NOMO-1 treated with DMSO at 0.1 percent for 48 hours (cell line): ENCODE data around the gene MAP3K19.
A peak's percentile ranks its signal among the peaks of the same experiment; 100 is the strongest.

Experiments
- DNase-seq: peaks from one replicate; lab custom pipeline; 2025; ENCODE audit not compliant: unreplicated experiment; lab: John Stamatoyannopoulos, UW

MAP3K19 gene

DNA sequence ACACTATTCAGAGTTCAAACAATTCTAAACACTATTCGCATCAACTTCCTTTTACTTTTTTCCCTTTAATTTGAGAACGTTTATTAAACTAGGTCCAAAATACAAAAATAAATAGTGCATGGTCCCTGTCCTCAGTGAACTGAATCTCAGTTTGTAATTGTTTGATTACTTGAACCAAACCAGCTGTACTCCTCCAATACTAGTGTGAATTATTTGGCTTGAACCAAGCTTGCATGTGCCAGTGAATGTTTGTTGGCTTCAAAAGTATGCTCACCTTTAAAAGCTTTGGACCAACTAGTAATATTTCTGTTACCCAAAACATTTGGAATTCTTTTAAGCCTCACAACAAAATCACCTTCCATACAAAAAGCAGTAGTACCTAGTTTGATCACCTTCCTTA lies 113.1 kb downstream of the MAP3K19 start:
- DNase-seq, result no peak

DNA sequence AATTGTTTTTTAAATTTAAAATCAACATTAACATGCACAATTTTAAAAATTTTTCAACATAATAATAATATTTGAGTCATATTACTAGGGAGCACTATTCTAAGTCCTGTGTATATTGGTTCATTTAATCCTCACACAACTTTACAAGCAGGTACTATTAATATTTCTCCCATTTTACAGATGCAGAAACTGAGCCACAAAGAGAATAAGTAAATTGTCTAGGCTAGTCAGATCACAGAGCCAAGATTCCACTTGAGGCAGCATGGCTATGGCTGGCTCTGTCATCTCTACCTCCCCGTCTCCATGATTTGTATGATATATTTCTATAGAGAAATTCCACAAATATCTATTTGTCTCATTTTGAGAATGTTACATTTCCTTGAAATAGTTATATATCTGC lies 113.5 kb downstream of the MAP3K19 start:
- DNase-seq, result no peak

DNA sequence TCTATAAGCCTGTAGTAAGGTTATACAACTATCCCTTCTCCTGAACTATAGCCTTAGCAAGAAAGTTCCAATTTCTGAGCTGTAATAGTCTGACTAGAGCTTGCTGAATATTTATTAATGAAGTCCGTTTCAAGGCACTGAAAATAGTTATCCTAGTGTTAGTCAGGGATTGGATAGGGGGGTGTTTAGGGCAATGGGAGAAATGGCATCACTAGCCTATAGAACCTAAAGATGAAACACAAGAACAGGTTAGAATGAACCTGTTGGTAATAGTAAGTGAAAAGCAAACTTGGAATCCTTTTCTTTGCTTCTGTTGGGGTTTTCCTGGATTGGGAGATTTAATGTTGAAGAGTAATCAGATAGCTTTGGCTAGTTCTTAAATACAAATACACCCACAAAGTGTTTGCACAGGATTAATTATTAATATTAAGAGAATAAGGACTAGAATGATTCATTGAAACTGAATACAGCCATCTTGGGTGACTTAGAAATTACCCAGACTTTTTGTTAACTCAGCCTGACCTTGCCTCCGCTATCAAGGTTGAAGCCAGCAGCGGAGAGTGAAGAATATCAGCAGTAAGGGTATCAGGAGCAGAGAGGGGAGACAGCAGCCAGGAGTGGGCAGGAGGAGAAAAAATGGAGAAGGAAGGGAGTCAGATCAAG lies 114.3 kb downstream of the MAP3K19 start:
- DNase-seq, result no peak

DNA sequence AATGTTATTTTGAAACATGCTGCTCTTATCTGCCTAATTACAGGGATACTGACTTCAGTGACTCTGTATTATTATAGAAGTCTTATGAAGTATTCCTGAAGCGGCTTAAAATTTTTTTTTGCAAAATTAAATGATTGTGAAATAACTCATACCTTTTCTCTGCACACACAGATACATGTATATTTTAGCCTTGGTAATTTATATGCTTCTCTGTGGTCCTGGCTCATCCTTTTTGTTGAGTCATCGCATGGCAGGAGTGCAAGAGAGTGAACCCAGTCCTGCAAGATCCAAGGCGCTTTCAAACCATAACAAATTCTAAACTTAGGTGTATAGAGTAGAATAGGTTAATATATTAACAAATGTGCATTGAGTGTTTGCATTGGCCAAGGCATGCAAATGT lies 120.1 kb downstream of the MAP3K19 start:
- no peak for DNase-seq

DNA sequence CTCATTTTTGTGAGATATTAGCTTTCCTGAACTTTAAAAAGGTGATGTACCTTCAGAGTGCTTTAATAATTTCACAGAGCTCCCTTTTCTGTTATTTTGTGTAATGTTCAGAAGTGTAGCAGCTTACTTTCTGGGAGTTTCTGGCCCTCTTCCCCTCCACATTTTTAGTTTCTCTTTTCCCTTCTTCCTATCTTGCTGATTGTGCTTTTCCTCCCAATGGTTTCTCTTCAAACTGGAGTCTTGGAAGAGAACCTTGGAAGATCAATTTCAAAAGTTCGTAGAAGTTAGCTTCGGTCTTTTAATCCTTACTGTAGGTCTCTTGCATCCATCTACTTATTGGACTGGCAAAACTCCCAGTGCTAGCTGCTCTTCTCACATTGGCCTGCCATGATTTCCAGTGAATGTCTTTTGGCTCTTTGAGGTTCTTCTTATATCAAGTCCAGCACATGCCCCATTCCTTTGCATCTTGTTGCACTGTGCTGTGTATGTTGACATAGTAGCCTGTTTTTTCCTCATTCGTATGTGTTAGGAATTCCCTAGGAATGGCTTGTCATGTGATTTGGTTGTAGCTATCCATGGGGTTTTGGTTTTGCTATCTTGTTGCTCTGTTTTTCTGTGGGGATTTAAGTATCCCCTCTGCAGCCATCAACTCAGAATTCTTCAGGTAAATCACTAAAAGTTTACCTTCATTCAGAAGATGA lies 120.9 kb downstream of the MAP3K19 start:
- no peak for DNase-seq

DNA sequence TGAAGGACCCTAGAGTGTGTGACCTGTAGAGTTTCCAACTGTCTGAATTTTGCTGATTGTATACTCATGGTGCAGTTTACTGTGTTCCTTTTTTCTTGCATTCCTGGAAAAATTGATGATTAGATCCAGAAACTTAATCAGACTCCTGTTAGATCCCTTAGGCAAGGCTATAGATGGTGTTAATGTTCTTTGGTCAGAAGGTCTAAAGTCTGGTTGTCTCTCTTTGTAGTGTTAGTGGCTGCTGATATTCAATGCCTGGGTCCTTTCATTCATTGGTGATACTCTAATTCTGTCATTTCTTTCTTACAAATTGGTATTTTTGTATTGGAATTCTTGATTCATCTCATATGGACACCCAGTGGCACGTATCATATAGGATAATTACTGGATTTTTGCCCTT lies 122.3 kb downstream of the MAP3K19 start:
- no peak for DNase-seq

DNA sequence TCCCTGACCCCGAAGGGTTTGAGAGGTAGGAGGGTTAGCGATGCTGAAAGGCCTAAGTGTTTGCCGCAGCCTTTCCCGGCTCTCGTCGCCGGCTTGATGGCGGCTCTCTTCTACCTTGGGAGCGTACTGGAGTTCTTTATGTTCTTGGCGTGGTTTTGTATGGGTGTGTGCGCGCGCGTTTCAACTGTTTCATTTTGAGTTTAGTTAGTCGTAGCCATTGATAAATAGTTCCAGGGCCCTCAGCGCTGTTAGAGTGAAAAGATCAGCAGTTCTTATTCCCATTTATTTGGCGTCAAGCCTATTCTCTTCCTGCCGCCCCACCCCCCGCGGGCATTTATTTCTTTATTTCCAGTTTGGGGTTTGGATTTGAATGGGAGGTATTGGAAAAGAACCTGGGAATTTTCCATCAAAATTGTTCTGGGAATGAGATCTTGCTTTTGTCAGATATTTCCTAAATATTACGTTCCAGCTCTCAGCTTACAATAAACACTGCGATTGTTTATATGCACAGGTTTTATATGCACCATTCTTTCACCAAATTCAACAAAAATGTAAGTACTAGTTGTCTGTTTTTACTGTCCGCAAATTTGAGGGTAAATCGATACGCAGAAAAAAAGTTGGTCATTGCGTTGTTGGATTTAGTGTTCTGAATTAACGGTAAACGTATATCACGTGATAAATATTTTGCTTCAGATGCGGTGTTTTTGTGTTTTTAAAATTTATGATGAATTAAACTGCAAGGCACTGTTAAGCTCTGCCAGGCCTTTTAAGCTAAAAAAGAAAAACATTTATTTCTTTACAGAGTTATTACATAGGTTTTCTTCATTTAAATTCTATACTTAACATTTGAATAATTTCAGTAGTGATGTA lies 127.7 kb downstream of the MAP3K19 start:
- peak; percentile 23 for DNase-seq

DNA sequence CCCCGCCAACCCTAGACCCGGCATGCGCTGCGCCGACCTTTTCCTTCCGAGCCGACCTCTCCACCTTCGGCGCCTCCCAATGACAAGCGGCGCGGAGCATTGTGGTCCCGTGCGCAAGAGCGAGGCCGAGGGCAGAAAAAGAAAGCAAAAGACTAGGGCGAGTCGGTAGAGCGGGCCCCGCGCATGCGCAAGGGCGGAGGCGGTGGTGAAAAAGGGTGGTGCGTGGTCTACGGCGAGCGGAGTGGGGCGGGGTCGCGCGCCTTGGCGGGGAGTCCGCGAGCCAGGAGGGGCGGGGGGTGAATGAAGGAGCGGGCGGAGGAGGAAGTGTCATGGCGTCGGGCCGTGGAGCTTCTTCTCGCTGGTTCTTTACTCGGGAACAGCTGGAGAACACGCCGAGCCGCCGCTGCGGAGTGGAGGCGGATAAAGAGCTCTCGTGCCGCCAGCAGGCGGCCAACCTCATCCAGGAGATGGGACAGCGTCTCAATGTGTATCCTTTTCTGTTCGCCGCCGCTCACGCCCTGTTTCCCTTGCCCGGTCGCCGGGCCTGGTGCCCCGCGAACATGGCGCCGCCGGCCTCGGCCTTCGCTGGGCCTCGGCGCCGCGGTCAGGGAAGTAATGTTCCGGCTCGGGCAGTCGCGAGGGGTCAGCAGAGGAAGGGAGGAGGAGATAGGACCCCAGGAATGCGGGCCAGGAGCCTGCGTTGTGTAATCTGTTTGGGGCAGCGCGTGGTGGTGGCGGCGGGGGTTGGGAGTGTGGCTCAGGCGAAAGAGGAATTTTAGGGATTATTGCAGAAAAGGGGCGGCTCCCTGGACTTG lies 128.5 kb downstream of the MAP3K19 start, which contains the start of gene CCNT2:
Gene CCNT2 (plus strand): TSS at position 297 of the 815 bp plus-strand sequence. CDS start 33 bp downstream, at position 330.
- DNase-seq, result peak; percentile 99

DNA sequence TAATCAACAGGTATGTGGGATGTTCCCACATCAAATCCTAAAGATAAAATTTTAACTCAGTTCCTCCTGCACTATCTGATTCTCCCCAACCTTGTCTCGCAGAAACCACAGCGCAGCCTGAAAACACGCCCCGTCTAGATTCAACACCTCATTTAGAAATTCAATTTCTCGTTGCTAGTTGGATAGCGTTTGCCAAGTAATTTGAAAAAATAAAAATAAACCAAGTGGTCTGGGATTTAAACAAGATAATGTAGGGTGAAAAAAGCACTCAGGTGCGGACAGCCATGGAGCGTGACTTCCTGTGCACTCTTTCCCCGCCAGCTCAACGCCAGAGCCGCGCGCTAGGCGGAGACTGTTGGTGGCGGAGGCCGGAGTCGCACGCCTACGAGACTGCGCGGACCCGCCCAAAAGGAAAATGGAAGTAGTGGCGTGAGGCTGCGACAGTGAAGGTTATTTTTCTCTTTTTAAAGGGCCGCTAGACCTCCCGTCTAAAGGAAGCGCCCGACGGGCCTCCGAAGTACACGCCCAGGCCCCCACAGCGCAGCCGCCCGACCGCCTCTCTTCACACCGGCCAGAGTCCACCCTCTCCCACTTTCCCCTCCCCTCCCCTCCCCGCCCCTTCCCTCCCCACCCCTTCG lies 129.2 kb downstream of the MAP3K19 start:
- peak; percentile 98 for DNase-seq

DNA sequence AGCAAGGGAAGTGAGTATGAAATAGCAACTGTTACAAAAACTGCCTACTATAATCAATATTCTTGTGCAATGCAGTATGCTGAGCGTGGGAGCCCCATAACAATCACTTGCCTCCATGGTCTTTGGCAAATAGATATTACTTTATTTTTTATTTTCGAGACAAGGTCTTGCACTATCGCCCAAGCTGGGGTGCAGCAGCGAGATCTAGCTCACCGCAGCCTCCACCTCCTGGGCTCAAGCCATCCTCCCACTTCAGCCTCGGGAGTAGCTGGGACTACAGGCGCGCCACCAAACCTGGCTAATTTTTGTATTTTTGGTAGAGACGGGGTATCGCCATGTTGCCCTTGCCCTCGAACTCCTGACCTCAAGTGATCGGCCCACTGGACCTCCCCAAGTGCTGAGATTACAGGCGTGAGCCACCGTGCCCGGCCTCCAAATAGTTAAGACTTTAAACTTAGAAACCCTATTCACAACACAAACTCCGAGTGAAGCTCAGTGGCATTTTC lies 129.8 kb downstream of the MAP3K19 start:
- no peak for DNase-seq
